HG02642 (cell line): ENCODE results near the gene ARHGAP26.
A peak's percentile ranks its signal among the peaks of the same experiment; 100 is the strongest.

Source experiments
- ATAC-seq: cut with Tn5 transposase; IDR thresholded peaks from one replicate; pipeline ENCODE4 v1.9.1; 2021; ENCODE audit warnings: mild to moderate bottlenecking; ENCODE audit not compliant: unreplicated experiment, poor library complexity

The ARHGAP26 gene

GRCh38 chr5:142780871-142781270 lies 10.7 kb downstream of the ARHGAP26 start:
- no peak for ATAC-seq

- ATAC-seq, result no peak
Observed at GRCh38 chr5:142782976-142783530, 12.9 kb downstream of the ARHGAP26 start.

GRCh38 chr5:142783601-142784341 lies 13.6 kb downstream of the ARHGAP26 start:
- peak; percentile 89 for ATAC-seq

- ATAC-seq, result no peak
Observed at GRCh38 chr5:142784401-142784955, 14.3 kb downstream of the ARHGAP26 start.

GRCh38 chr5:142785206-142785605 lies 15.0 kb downstream of the ARHGAP26 start:
- ATAC-seq, result no peak

GRCh38 chr5:142789206-142789605 lies 19.0 kb downstream of the ARHGAP26 start:
- no peak for ATAC-seq

- no peak for ATAC-seq
Observed at GRCh38 chr5:142792012-142792864, 22.1 kb downstream of the ARHGAP26 start.

GRCh38 chr5:142792865-142793232 lies 22.7 kb downstream of the ARHGAP26 start:
- no peak for ATAC-seq

- ATAC-seq, result no peak
Observed at GRCh38 chr5:142794537-142794936, 24.4 kb downstream of the ARHGAP26 start.

- no peak for ATAC-seq
Observed at GRCh38 chr5:142795251-142795650, 25.1 kb downstream of the ARHGAP26 start.

- no peak for ATAC-seq
Observed at GRCh38 chr5:142796492-142797109, 26.4 kb downstream of the ARHGAP26 start.

GRCh38 chr5:142797420-142797819 lies 27.2 kb downstream of the ARHGAP26 start:
- no peak for ATAC-seq

- ATAC-seq, result no peak
Observed at GRCh38 chr5:142798099-142798770, 28.1 kb downstream of the ARHGAP26 start.

- peak; percentile 84 for ATAC-seq
Observed at GRCh38 chr5:142800776-142801494, 30.8 kb downstream of the ARHGAP26 start.

- ATAC-seq, result no peak
Observed at GRCh38 chr5:142801495-142801871, 31.3 kb downstream of the ARHGAP26 start.

GRCh38 chr5:142803428-142804125 lies 33.4 kb downstream of the ARHGAP26 start:
- ATAC-seq, result no peak

GRCh38 chr5:142805339-142805738 lies 35.2 kb downstream of the ARHGAP26 start:
- ATAC-seq, result no peak

GRCh38 chr5:142806841-142807267 lies 36.7 kb downstream of the ARHGAP26 start:
- ATAC-seq, result no peak
